Osteocyte (in vitro differentiated cells): Measurements from ENCODE around the gene LNX1. TPM values are rescaled to one million over a fixed set of nuclear protein-coding genes. Genes with fewer than 3 reads are reported as not detected.

Experiments
- DNase-seq: peaks from one replicate; pipeline ENCODE4 v3.0.0; 2021; ENCODE audit warnings: mixed read lengths; ENCODE audit not compliant: unreplicated experiment; ENCODE audit errors: extremely low spot score
- H3K27ac Mint-ChIP-seq: one replicate; pipeline ENCODE4 v1.8.0; 2021; ENCODE audit warnings: mild to moderate bottlenecking, mixed read lengths; ENCODE audit not compliant: unreplicated experiment
- H3K27me3 Mint-ChIP-seq: one replicate; pipeline ENCODE4 v1.8.0; 2021; ENCODE audit warnings: mixed read lengths; ENCODE audit not compliant: unreplicated experiment
- H3K36me3 Mint-ChIP-seq: one replicate; pipeline ENCODE4 v1.8.0; 2021; ENCODE audit warnings: mixed read lengths; ENCODE audit not compliant: unreplicated experiment
- H3K4me1 Mint-ChIP-seq: one replicate; pipeline ENCODE4 v1.8.0; 2021; ENCODE audit warnings: mixed read lengths; ENCODE audit not compliant: unreplicated experiment
- H3K4me3 Mint-ChIP-seq: one replicate; pipeline ENCODE4 v1.8.0; 2021; ENCODE audit warnings: mild to moderate bottlenecking, moderate library complexity, mixed read lengths; ENCODE audit not compliant: unreplicated experiment
- H3K9me3 Mint-ChIP-seq: one replicate; pipeline ENCODE4 v1.8.0; 2021; ENCODE audit warnings: mixed read lengths; ENCODE audit not compliant: unreplicated experiment
- CTCF ChIP-seq: fragments of 200-600 bp; sonication (generic); IDR thresholded peaks from 2 replicates; pipeline ENCODE4 v1.5.0; 2021; ENCODE audit warnings: antibody characterized with exemption, mild to moderate bottlenecking, moderate library complexity
- total RNA-seq: library from RNA; stranded (reverse); gene quantifications from 2 replicates; pipeline ENCODE4 v1.2.1, GENCODE V29; 2021

Gene LNX1
- total RNA-seq, 1 donor from 2014 or later = 0.24 TPM

GRCh38 chr4:53537606-53538005, 53.7 kb downstream of the LNX1 start:
- H3K27me3 Mint-ChIP-seq = no peaks in the 10 kb centered on the region
- peaks cover 41% of the 10 kb centered on the region for H3K4me1 Mint-ChIP-seq
- TF ChIP-seq CTCF = no peak
- no peaks in the 10 kb centered on the region for H3K36me3 Mint-ChIP-seq
- H3K27ac Mint-ChIP-seq = no peak overlapping the region
- no peak overlapping the region for H3K4me3 Mint-ChIP-seq
- H3K9me3 Mint-ChIP-seq = no peaks in the 10 kb centered on the region
- DNase-seq = no peak

- no peaks in the 10 kb centered on the region for H3K36me3 Mint-ChIP-seq
- TF ChIP-seq CTCF = no peak
- no peak for DNase-seq
- H3K4me1 Mint-ChIP-seq = peaks cover 40% of the 10 kb centered on the region
- no peak overlapping the region for H3K4me3 Mint-ChIP-seq
- no peak overlapping the region for H3K27ac Mint-ChIP-seq
- no peaks in the 10 kb centered on the region for H3K27me3 Mint-ChIP-seq
- H3K9me3 Mint-ChIP-seq = no peaks in the 10 kb centered on the region
These were observed 55.0 kb downstream of the LNX1 start for GRCh38 chr4:53536328-53536727.

GRCh38 chr4:53535567-53535966, 55.7 kb downstream of the LNX1 start:
- DNase-seq = no peak

GRCh38 chr4:53534684-53535083, 56.6 kb downstream of the LNX1 start:
- Mint-ChIP-seq H3K4me3 (no peak overlapping the region), H3K4me1 (peaks cover 40% of the 10 kb centered on the region), H3K36me3 (no peaks in the 10 kb centered on the region), H3K27me3 (no peaks in the 10 kb centered on the region), H3K27ac (no peak overlapping the region), H3K9me3 (no peaks in the 10 kb centered on the region)
- DNase-seq = no peak
- no peak for TF ChIP-seq CTCF

More at GRCh38 chr4:53535567-53535966, 55.7 kb downstream of the LNX1 start:
- no peaks in the 10 kb centered on the region for H3K36me3 Mint-ChIP-seq
- H3K27ac Mint-ChIP-seq = no peak overlapping the region
- H3K27me3 Mint-ChIP-seq = no peaks in the 10 kb centered on the region
- no peak for TF ChIP-seq CTCF
- peaks cover 40% of the 10 kb centered on the region for H3K4me1 Mint-ChIP-seq
- H3K4me3 Mint-ChIP-seq = no peak overlapping the region
- no peaks in the 10 kb centered on the region for H3K9me3 Mint-ChIP-seq

GRCh38 chr4:53532521-53532920, 58.8 kb downstream of the LNX1 start:
- DNase-seq = no peak
- Mint-ChIP-seq H3K27ac (peak overlapping the region; percentile 48), H3K9me3 (no peaks in the 10 kb centered on the region), H3K36me3 (no peaks in the 10 kb centered on the region), H3K27me3 (no peaks in the 10 kb centered on the region), H3K4me1 (peaks cover 43% of the 10 kb centered on the region), H3K4me3 (no peak overlapping the region)
- TF ChIP-seq CTCF = no peak
